ENCODE measurements around the gene SGCD.
A peak's percentile ranks its signal among the peaks of the same experiment; 100 is the strongest.
"Not testable (repeated sequence)": the region's sequence is repeated elsewhere in the genome, so short reads cannot be mapped to it uniquely, and the experiment has no call there.

The SGCD gene

GRCh38 chr5:156628421-156628820, 301.5 kb downstream of the SGCD start:
- no peak for DNase-seq (ENCODE audit: low read depth in 2 of 2)

DNA sequence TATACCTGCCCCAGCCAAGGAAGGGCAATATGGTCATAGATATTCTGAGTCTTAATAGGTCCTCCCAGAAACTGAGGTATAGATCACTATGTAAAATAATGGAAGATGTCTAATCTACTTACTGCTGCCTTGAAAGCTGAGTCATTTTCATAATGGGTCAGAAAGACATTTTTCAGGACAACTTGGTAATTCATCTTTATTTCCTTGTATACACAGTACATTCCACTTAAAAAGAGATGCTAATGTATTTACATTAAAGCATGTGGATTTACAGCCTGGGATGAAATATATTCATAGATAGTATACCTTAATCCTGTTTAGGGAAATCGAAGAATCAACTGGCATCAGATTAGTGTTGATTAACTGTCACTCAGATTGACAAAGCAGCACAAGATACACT, 304.0 kb downstream of the SGCD start:
- no peak for DNase-seq (ENCODE audit: low read depth in 2 of 2)

- DNase-seq (ENCODE audit: low read depth in 2 of 2): no peak
These were observed 307.3 kb downstream of the SGCD start for GRCh38 chr5:156634301-156634700.

- no peak for DNase-seq (ENCODE audit: low read depth in 2 of 2)
These were observed 313.8 kb downstream of the SGCD start for GRCh38 chr5:156640691-156641241.

- DNase-seq (ENCODE audit: low read depth in 2 of 2): no peak
These were observed 314.7 kb downstream of the SGCD start for GRCh38 chr5:156641686-156642085.

DNA sequence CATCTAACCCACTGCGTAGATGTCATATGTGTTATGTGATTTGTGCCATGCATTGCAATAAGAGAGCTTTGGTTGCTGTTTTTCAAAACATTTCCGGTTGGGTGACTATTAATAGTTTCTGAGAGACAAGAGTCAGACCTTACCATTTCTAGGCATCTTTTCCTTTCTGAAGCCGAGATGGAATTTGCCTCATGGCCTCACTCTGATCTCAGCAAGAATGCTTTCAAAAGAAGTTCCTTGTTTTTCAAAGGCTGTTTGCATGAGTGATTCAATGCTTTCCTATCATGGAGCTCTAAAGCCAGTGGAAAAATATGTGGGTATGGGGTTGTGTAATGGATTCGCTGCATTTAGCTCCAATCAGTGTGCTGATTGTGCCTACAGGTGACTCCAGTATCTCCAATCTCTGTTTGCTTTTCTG, 320.1 kb downstream of the SGCD start:
- DNase-seq (ENCODE audit: low read depth in 2 of 2): no peak

DNA sequence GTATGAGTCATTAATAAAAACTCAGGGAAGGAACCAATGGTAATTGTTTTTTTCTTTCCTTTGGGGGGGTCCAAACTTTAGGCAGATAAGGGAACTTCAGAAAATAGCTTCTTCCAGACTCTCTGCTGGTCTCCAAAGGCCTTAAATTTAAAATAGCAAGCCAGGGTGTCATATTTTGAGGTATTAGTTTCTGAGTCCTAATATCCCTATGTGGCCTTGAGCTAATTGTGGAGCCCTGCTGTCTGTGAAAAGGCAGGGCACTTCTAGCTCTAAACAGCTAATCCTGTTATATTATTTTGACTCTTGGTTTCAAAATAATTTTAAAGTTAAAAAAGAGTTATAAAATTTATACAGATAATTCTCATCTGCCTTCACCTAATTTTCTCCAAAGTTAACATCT, 327.5 kb downstream of the SGCD start:
- no peak for DNase-seq (ENCODE audit: low read depth in 2 of 2)

DNA sequence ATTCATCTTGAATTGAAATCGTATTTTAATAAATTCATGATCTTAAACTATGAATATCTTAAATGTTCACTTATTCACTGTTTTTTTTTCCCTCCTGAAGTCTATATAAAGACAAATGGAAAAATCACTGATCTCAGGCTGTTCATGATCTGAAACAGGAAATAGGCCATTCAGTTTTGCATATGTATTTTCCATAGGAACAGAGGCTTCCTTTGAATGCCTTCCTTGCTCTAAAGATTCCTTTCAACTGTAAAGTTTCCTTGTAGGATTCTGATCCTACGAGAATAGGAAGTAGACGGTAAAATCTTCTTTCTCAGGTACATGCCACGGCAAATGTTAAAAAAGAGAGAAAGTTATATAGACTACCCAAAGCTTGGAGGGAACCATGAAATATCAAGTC, 328.8 kb downstream of the SGCD start:
- no peak for DNase-seq (ENCODE audit: low read depth in 2 of 2)

DNA sequence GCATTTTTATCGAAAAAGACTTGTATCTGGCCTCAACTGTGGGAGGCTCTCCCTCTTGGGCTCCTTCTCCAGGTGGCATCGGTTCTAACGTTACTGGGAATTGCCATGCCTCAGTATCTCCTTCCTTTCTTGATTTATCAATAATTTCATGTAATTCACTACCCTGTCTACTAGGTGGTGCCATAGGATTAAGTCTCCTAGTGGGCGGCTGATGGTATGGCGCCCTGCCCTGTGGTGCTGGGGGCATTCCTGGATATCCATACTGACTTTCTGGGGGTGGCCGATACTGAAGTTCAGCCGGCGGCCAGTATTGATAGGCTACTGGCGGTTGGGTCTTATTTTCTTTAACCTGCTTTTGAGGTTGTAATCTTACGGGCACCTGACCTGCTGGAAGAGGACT, 337.9 kb downstream of the SGCD start:
- DNase-seq (ENCODE audit: low read depth in 2 of 2): peak in 1 of 2 donors; percentile 5

DNA sequence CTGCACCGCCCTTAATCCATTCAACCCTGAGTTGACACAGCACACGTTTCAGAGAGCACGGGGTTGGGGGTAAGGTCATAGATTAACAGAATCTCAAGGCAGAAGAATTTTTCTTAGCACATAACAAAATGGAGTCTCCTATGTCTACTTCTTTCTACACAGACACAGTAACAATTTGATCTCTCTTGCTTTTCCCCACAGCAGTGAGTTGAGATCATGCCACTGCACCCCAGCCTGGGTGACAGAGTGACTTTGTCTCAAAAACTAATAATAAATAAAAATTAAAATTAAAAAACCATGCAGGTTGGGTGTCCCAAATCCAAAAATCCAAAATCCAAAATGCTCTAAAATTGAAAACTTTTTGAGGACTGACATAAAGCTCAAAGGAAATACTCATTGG, 339.7 kb downstream of the SGCD start:
- not testable (repeated sequence) for DNase-seq (ENCODE audit: low read depth in 2 of 2)

DNA sequence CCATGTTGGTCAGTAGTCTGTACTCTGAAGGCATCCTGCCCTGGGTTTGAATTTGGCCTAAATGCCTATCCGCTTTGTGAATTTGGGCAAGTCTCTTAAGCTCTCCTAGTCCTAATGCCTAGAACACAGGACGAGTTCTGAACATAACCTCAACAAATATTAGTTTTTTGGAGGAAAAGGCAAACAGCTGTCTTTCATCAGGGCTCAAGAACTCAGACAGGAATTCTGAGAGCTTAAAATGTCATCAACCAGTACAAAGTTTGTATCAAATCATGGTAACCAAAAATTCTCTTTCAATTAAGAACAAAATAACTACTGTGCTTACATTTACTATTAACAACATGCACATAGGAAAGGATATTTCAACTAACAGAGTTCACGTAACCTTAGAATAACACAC, 340.7 kb downstream of the SGCD start:
- no peak for DNase-seq (ENCODE audit: low read depth in 2 of 2)

DNA sequence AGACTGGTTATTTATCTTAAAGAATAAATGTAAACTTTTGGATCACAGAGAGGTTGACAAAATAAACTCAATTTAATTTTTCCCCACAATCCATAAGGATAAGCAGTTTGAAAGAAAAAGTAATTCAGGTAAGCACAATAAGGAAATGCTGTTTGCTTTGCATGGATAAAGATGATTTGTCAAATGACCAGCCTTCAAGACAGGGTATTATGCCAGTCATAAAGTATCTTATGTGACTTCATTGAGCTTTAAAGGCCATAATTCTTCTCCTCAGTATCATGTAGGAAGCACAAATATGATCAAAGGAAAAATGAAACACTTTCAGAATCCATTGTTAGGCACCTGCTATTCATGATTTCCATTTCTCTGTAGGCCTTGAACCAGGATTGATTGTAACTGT, 342.5 kb downstream of the SGCD start:
- DNase-seq (ENCODE audit: low read depth in 2 of 2): no peak

DNA sequence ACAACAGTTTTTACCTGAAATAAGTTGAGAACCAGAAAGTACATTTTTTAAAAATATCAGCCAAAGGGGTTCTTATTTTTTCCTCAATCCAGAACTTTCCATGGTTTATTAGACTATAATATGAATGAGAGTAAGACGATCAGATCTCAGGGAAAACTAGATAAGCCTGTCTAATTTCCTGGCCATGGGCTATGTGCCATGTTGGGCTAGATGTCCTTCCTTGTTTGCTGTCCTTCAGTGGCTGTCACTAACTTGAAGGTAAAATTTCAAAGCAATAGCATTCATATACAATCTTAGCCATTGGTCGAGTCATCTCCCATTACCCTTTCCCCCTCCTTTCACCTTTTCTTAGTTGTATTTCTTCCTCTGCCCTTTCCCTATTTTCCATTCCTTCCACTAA, 343.7 kb downstream of the SGCD start:
- DNase-seq (ENCODE audit: low read depth in 2 of 2): no peak

DNA sequence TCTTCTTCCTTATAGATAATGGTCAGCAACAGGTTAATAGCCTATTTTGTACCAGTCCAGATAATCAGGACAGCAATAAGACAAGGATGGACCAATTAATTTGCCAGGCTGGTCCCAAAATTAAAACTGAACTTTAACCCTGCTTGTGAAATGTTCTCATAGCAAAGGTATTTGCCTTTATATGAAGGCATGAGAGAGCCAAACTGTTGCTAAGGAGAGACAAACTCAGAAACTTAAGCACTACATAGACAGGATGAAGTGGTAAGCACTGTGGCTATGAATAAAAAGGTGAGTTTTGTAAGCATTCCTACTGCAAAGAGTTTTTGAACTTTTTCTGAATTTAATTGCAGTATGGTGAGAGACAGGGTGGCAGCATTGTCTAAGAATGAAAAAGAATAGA, 348.4 kb downstream of the SGCD start:
- DNase-seq (ENCODE audit: low read depth in 2 of 2): no peak

DNA sequence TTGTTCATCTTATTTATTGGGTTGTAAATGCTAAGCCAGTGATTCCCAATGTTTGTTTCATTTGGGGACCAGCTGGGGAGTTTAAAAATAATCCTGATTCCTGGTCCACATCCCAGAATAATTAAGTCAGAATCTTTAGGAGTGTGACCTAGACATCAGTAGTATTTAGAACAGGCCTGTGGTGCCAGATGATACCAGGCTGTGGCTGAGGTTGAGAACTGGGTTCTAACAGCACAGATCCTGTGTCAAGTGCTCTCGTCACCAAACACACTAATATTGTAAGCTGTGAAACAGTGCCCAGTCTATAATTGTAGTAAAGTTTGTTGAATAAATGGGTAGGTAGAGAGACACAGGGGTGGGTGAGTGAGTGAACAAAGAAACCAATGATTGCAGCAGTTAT, 351.0 kb downstream of the SGCD start:
- DNase-seq (ENCODE audit: low read depth in 2 of 2): no peak

GRCh38 chr5:156678484-156678883, 351.5 kb downstream of the SGCD start:
- DNase-seq (ENCODE audit: low read depth in 2 of 2): no peak

DNA sequence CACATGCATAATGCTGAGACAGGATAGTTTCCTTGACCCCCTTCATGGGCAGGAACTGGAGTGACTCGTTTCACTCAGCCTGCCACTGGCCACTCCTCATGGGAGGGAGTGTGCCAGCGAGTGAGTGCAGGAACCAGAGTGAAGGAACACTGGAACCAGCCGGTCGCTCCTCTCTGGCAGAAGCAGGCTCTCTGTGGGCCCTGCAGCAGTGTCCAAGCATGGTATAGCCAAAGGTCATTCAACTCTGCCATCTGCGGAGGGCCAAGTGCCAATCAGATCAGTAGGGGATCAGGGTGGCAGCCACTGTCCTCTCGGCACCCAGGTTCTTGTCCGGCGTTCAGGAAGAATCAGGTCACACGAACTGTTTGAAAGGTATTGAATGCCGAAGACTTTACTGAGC, 353.9 kb downstream of the SGCD start:
- no peak for DNase-seq (ENCODE audit: low read depth in 2 of 2)

GRCh38 chr5:156681265-156681664, 354.3 kb downstream of the SGCD start:
- DNase-seq (ENCODE audit: low read depth in 2 of 2): no peak

DNA sequence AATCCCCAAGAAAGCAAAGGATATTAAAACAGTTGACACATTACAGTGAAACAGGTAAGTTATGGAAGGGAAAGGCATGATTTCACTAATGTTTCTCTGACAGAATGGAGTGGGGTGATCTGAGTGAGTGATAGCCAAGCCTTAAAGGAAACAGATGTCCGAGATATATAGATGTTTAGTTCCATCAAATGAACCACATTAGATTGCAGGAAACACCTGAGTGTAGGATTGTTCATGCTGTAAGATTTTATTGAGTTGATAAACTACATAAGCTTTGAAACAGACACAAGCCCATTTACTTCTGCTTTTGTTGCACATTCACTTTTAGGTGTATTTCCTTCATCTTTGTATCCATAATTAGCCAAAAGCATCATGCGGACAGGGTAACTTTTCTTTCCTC, 356.0 kb downstream of the SGCD start:
- DNase-seq (ENCODE audit: low read depth in 2 of 2): no peak

GRCh38 chr5:156683509-156683908, 356.5 kb downstream of the SGCD start:
- DNase-seq (ENCODE audit: low read depth in 2 of 2): no peak

GRCh38 chr5:156684216-156684615, 357.3 kb downstream of the SGCD start:
- DNase-seq (ENCODE audit: low read depth in 2 of 2): no peak

GRCh38 chr5:156685481-156685880, 358.5 kb downstream of the SGCD start:
- no peak for DNase-seq (ENCODE audit: low read depth in 2 of 2)

GRCh38 chr5:156686380-156686779, 359.4 kb downstream of the SGCD start:
- DNase-seq (ENCODE audit: low read depth in 2 of 2): no peak

- DNase-seq (ENCODE audit: low read depth in 2 of 2): no peak
These were observed 359.8 kb downstream of the SGCD start for GRCh38 chr5:156686796-156687195.

GRCh38 chr5:156687514-156687913, 360.6 kb downstream of the SGCD start:
- DNase-seq (ENCODE audit: low read depth in 2 of 2): no peak

Data from stimulated activated CD4-positive, alpha-beta T cell treated with anti-CD3 and anti-CD28 coated beads, Interleukin-15, amount 100 ng/mL, for 48 hours (primary cell).